Measurements from ENCODE around the gene SLC7A9.

SLC7A9 gene

DNA sequence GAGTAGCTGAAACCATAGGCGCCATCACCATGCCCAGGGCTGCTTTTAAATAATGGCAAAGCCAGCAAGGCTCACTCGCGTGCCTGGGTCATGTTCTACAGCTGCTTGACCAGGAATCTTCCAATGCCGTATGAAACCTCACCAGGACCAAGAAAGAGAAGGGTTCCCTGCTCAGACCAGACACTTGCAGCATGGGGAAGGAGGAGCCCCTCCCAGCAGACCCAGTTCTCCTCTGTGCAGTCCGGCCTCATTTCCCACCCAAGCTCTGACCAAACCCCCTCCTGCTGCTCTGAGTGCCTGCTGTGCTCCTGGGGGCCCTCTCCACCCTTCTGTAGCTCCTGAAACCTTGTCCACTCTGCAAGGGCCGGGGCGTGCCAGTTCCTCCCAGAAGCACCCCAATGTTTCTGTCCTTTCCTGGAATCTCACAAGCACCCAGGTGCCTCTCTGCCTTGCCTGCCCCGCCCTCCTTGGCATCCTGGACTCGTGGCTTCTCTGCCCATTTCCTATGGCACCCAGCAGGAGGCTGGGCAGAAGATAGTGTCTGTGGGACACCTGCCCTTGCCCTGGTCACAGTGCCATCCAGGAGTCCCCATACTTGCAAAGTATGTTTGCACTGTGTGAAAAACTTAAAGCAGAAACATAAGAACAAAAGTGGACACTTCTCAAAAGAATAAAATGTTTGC, 6.8 kb upstream of the SLC7A9 start:
- no peaks in the 10 kb centered on the region for H3K79me2 ChIP-seq (ENCODE audit: insufficient read depth, low read length)
- H2AFZ ChIP-seq (ENCODE audit: low read length) = no peak overlapping the region
- H3K4me3 ChIP-seq (ENCODE audit: low read depth, low read length, poor library complexity, severe bottlenecking) = no peak overlapping the region
- H3K4me2 ChIP-seq (ENCODE audit: low read length) = no peak overlapping the region
- H3K9me2 ChIP-seq (ENCODE audit: low read depth, low read length) = no peaks in the 10 kb centered on the region
- H4K20me1 ChIP-seq (ENCODE audit: insufficient read depth, low read length) = no peaks in the 10 kb centered on the region
- no peaks in the 10 kb centered on the region for H3K9me3 ChIP-seq (ENCODE audit: low read length)
- no peak overlapping the region for H3K27ac ChIP-seq (ENCODE audit: low read depth, low read length, poor library complexity, severe bottlenecking)
- H3K4me1 ChIP-seq (ENCODE audit: insufficient read depth, low read length, severe bottlenecking) = no peaks in the 10 kb centered on the region
- no peaks in the 10 kb centered on the region for H3F3A ChIP-seq (ENCODE audit: insufficient read depth, low read length)
- H3K9ac ChIP-seq (ENCODE audit: low read length) = no peak overlapping the region
- TF ChIP-seq, protein P1, sequence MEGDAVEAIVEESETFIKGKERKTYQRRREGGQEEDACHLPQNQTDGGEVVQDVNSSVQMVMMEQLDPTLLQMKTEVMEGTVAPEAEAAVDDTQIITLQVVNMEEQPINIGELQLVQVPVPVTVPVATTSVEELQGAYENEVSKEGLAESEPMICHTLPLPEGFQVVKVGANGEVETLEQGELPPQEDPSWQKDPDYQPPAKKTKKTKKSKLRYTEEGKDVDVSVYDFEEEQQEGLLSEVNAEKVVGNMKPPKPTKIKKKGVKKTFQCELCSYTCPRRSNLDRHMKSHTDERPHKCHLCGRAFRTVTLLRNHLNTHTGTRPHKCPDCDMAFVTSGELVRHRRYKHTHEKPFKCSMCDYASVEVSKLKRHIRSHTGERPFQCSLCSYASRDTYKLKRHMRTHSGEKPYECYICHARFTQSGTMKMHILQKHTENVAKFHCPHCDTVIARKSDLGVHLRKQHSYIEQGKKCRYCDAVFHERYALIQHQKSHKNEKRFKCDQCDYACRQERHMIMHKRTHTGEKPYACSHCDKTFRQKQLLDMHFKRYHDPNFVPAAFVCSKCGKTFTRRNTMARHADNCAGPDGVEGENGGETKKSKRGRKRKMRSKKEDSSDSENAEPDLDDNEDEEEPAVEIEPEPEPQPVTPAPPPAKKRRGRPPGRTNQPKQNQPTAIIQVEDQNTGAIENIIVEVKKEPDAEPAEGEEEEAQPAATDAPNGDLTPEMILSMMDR (IDR thresholded peaks at IDR 0.05; ENCODE audit: low read length) = no peak
- no peak for TF ChIP-seq EZH2 (IDR thresholded peaks at IDR 0.05; ENCODE audit: borderline replicate concordance, low read length)
- H3K36me3 ChIP-seq (ENCODE audit: insufficient read depth, low read length) = no peaks in the 10 kb centered on the region
- H3K27me3 ChIP-seq (ENCODE audit: insufficient read depth, low read length) = no peaks in the 10 kb centered on the region

DNA sequence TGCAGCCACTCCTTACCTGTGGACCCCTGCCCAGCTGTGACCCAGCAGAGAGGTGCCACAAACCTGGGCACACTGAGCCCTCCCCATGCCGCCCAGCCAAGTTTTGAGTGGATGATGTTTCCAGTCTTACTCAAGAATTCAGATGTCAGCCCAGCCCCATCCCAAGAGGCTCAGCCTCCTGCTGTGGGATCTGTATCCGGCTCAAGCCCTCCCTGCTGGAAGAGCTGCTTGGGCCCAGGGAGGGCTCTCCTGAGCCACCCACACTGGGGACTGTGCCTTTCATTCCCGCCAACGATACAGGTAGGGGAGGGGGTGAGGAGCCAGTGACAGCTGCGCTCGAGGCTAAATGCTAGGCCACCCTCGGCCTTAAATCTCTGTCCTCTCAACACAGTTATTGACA, 5.9 kb upstream of the SLC7A9 start:
- Histone ChIP-seq H2AFZ (ENCODE audit: low read length) (no peak overlapping the region), H3K27ac (ENCODE audit: low read depth, low read length, poor library complexity, severe bottlenecking) (no peak overlapping the region)

DNA sequence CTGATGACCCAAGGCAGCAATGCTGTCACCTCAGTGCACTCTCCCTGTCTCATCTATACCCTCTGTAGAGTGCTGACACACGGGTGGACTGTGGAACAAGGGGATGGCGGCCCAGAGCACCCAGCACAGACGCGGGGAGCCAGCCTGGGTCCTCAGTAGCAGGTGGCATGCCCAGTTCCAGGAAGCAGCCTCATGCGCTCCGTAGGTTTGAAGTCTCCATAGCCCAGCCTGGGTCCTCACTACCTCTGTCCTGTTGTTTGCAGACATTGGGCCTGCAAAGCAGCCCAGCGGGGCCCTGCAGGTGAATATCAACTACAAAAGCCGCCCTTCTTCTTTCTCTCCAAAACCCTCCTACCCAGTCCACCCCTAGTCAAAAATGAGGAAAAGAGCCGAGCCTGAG, 5.0 kb upstream of the SLC7A9 start:
- TF ChIP-seq, protein P1 (IDR thresholded peaks at IDR 0.05; ENCODE audit: low read length) = no peak
- TF ChIP-seq EZH2 (IDR thresholded peaks at IDR 0.05; ENCODE audit: borderline replicate concordance, low read length) = no peak

More for the DNA sequence above, 5.9 kb upstream of the SLC7A9 start:
- Histone ChIP-seq H4K20me1 (ENCODE audit: insufficient read depth, low read length) (no peaks in the 10 kb centered on the region), H3K9me2 (ENCODE audit: low read depth, low read length) (no peaks in the 10 kb centered on the region), H3K4me1 (ENCODE audit: insufficient read depth, low read length, severe bottlenecking) (no peaks in the 10 kb centered on the region), H3K4me3 (ENCODE audit: low read depth, low read length, poor library complexity, severe bottlenecking) (no peak overlapping the region), H3K79me2 (ENCODE audit: insufficient read depth, low read length) (no peaks in the 10 kb centered on the region), H3K36me3 (ENCODE audit: insufficient read depth, low read length) (no peaks in the 10 kb centered on the region), H3K9ac (ENCODE audit: low read length) (no peak overlapping the region), H3K9me3 (ENCODE audit: low read length) (no peaks in the 10 kb centered on the region), H3K27me3 (ENCODE audit: insufficient read depth, low read length) (no peaks in the 10 kb centered on the region), H3F3A (ENCODE audit: insufficient read depth, low read length) (no peaks in the 10 kb centered on the region), H3K4me2 (ENCODE audit: low read length) (no peak overlapping the region)
- no peak for TF ChIP-seq EZH2 (IDR thresholded peaks at IDR 0.05; ENCODE audit: borderline replicate concordance, low read length)
- TF ChIP-seq, protein P1 (IDR thresholded peaks at IDR 0.05; ENCODE audit: low read length) = no peak

More for the DNA sequence above, 5.0 kb upstream of the SLC7A9 start:
- Histone ChIP-seq H3K36me3 (ENCODE audit: insufficient read depth, low read length) (no peaks in the 10 kb centered on the region), H3K9ac (ENCODE audit: low read length) (no peak overlapping the region), H3K4me1 (ENCODE audit: insufficient read depth, low read length, severe bottlenecking) (no peaks in the 10 kb centered on the region), H3K27me3 (ENCODE audit: insufficient read depth, low read length) (no peaks in the 10 kb centered on the region), H4K20me1 (ENCODE audit: insufficient read depth, low read length) (no peaks in the 10 kb centered on the region), H3K4me3 (ENCODE audit: low read depth, low read length, poor library complexity, severe bottlenecking) (no peak overlapping the region), H3K9me3 (ENCODE audit: low read length) (no peaks in the 10 kb centered on the region), H3K4me2 (ENCODE audit: low read length) (no peak overlapping the region), H3F3A (ENCODE audit: insufficient read depth, low read length) (no peaks in the 10 kb centered on the region), H3K27ac (ENCODE audit: low read depth, low read length, poor library complexity, severe bottlenecking) (no peak overlapping the region), H2AFZ (ENCODE audit: low read length) (no peak overlapping the region), H3K79me2 (ENCODE audit: insufficient read depth, low read length) (no peaks in the 10 kb centered on the region), H3K9me2 (ENCODE audit: low read depth, low read length) (no peaks in the 10 kb centered on the region)

Measured in OCI-LY1 (cell line).